G401 (cell line): ENCODE data around the gene FBXW2. TPM values are rescaled to one million over a fixed set of nuclear protein-coding genes. Genes with fewer than 3 reads are reported as not detected.

Experiments used
- DNase-seq: peaks from one replicate; pipeline ENCODE4 v3.0.0-alpha.2; 2015; ENCODE audit warnings: low spot score
- in situ Hi-C: cut with HindIII; loops from 2 replicates; pipeline ENCODE4 v1.10.0; 2016; ENCODE audit warnings: low sequenced_read_pairs, mixed read lengths
- total RNA-seq: library from RNA; depleted of rRNA; stranded (reverse); fragments of >200 nt; shearing (Covaris generic); gene quantifications from 2 replicates; pipeline ENCODE4 v1.2.3, GENCODE V29; 2014

The FBXW2 gene
- total RNA-seq, 1 experiment from 2014 or later: 19.1 TPM

DNA sequence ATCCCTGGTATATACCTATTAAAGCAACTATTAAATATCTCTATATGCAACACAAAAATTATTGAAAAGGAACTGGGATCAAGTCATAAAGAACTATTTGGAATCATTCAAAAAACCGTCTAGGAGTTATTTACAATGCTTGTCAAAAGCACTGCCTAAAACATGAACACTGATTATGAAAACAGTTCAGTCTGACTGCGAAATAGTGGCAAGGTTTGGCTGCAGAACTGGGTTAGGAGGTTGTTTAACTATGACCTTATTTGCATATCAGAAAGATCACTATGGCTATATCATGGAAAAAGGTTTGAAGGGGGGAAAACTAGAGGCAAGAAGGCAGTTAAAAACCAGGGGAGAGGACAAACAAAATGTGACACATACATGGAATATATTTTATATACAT, 12.0 kb downstream of the FBXW2 start:
- in situ Hi-C loops: no loop called here
- no peak for DNase-seq

DNA sequence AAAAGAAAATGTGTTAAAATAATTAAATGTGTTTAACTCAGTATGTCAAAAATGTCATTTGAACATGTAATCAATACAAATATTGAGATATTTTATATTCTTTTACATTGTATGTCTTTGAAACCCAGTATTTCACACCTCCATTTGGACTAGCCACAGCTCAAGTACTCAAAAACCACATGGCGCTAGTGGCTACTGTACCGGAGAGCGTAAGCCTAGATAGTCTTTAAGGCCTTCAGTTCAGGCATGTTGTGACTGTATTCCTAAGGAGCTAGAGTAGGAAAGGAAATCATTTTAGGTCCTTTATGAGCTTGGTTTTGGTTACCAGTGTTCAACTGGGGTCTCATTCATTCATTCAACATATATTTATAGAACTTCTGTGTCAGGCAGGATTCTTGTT, 12.8 kb downstream of the FBXW2 start:
- in situ Hi-C loops: no loop called here
- no peak for DNase-seq

DNA sequence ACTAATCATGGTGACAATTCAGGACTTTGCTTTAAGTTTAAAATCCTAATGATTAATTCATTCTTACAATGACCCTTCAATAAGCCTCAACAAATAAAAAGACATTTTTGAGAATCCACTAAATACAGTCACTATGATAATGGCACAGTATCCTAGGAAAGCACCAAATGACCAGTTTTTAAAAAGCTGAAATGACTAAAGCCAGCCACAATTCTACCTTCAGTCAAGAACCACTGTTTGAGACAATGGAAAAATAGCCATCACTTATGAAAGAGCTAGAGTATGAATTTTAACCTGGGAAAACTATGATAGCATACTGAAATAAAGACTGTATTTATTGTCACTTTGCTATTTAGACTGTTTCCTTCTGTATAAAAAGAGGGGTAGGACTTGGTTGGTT, 14.0 kb downstream of the FBXW2 start:
- in situ Hi-C loops: no loop called here

DNA sequence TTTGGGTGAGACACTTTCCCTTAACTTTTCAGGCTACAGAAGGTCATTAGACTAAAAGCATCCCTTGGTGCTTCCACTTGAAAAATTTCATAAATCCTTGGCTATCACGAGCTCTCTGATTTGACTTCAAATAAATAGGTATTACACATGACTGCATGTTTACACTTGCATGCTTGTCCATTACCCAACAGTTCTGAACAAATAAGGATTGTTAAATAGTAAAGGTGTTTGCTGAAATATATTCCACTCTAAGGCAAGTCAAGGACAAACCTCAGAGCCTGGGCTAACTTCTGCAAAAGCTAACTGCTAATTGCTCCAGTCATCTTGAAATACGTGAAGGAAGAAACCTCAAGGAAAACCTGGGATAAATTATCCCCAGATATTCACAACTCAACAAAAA, 14.5 kb downstream of the FBXW2 start:
- in situ Hi-C loops: no loop called here
- DNase-seq: no peak

More for the DNA sequence above, 14.0 kb downstream of the FBXW2 start:
- DNase-seq: no peak

DNA sequence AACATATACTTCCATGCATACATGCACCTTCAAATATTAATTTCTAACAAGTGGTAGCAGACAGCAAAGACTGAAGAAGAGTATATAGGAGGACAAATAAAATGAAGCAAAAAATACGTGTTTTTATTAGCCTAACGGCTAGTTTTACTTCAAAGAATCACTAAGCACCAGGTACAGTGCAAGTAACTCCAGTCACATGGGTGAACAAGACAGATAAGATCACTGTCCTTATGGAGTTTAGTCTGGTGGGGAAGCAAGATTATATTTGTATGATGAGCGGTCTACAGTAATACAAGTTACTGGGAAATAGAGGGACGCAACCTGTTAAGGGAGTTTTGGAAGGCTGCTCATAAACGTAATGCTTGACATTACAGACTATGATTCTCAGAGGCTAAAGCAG, 16.0 kb downstream of the FBXW2 start:
- in situ Hi-C loops: no loop called here
- no peak for DNase-seq

DNA sequence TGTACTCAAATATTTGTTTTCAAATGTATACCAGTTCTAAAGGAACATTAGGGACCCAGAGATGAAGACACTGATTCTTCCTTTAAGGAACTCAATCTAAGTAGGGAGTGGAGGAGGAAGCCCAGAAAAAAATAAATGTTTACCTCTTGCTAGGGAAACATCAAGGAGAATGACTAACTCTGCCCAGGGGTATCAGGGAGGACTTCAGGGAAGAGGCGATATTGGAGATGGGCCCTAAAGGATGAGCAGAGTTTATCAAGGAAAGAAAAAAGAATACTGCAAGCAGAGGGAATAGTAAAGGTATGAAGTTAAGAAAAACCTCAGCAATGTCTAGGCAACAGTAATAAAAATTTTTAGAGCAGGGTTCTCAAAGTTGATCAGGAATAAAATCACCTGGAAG, 16.4 kb downstream of the FBXW2 start:
- DNase-seq: no peak
- in situ Hi-C loops: no loop called here

DNA sequence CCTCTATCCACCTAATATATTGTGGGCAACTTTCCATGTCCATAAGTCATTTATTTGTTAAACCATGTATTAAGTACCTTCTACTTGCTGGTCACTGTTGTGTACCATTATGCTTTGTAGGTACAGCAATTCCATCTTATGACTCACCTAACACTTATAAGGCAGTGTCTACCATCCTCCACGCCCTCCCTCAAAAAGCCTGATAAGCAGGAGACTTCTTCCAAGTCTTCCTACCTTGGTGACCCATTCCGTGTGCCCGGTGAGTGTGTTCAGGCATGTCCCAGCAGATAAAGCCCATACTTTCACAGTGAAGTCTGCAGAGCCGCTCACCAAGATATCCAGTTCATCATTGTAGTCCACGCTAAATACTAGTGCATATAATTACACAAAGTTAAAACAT, 17.4 kb downstream of the FBXW2 start:
- in situ Hi-C loops: no loop called here

DNA sequence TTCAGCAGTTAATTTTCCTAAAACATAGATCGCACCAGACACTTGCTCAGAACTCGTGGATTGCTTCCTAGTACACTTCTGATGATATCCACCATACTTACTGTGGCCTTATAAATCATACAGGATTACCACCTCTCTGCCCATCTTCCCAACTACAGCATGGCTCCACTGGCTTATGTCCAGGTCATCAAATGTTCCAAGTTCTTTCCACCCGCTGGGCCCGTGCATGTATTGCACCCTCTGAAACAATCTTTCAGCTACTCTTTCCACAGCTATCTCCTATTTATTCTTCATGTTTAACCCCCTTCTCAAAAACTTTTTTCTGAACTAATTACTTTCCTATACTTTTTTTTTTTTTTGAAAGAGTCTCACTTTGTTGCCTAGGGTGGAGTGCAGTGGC, 18.5 kb downstream of the FBXW2 start:
- no peak for DNase-seq
- in situ Hi-C loops: no loop called here

More for the DNA sequence above, 17.4 kb downstream of the FBXW2 start:
- no peak for DNase-seq

DNA sequence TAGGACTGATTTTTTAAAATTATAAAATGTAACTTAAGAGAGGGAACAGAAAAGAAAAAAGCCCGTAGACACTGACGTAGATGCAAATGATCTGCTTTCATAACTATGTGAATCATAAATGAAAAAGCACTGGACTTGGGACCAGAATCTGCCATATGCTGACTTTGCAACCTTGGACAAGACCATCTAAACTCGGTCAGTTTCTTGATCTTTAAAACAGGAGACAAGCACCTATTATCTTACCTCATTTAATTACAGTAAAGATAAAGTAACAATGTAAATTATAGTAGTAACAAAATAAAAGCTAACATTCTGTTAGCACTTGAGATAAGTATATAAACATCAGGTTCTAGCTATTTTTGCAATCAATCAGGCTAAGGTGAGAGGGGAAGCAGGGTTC, 20.0 kb downstream of the FBXW2 start:
- in situ Hi-C loops: no loop called here

DNA sequence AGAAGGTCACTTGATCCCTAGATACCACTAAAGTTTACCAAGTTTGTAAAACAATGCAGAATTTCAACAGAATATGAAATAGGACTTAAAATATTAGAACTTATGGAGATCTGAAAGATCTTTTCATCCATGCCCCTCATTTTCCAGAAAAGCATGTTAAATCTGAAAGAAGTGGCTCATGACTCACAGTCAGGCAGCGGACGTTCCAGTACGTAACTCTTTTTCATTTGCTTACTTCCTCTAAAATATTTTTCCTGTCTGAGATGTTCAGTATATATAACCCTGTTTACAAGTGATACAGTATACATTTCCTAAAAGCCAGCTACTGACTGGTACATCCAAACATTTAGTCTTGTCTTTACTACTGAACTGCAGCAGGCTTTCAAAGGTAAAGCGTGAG, 22.3 kb downstream of the FBXW2 start:
- in situ Hi-C loops: no loop called here

More for the DNA sequence above, 20.0 kb downstream of the FBXW2 start:
- no peak for DNase-seq

DNA sequence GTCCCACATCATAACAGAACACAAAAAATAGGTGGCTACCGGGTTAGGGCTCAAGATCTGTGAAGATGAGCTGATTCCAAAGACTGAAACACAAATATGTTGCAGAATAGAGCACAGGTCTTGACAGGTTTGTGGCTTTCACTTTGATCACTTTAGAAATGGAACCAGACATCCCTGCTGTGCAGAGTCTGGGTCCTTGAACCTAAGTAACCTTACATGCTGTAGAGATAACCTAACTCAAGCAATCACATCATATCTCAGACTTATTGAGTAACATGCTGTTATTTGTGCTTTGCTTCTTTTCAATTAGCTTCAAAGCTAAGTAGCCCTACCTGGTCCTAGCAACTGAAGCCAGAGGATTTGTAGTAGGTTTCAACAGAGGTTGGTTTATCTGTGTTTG, 24.3 kb downstream of the FBXW2 start:
- in situ Hi-C loops: no loop called here
- DNase-seq: no peak

More for the DNA sequence above, 22.3 kb downstream of the FBXW2 start:
- no peak for DNase-seq

DNA sequence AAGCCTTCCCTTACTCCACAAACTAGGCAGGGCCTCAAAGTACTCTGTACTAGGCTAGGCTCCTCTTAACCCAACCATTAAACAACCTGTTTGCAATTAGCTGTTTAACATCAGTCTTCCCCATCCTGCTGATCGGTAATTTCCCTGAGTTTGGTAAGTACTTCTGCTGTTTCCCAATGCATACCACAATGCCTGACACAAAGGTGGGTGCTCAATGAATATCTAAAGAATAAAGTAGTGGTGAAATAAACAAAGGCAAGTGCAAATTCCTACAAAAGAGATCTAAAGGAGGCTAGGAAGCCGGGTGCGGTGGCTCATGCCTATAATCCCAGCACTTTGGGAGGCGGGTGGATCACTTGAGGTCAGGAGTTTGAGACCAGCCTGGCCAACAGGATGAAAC, 25.0 kb downstream of the FBXW2 start:
- in situ Hi-C loops: no loop called here

DNA sequence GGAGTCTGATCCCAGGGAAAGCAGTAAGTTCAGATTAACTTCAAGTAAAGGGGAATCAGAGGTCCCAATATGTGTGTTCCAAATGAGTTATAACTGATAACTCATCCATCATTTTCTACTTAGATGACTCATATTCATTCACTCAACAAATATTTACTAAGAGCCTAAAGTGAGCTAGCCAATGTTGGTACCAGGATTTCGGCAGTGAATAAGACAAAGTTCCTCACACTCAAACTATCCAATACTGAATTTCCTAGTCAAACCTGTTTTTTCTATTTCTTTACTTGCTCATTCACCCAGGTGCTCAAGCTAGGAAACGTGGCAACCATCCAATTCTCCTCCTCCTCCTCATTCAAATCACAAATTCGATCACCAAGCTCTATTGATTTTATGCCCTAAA, 25.8 kb downstream of the FBXW2 start:
- no peak for DNase-seq
- in situ Hi-C loops: no loop called here

More for the DNA sequence above, 25.0 kb downstream of the FBXW2 start:
- DNase-seq: no peak

DNA sequence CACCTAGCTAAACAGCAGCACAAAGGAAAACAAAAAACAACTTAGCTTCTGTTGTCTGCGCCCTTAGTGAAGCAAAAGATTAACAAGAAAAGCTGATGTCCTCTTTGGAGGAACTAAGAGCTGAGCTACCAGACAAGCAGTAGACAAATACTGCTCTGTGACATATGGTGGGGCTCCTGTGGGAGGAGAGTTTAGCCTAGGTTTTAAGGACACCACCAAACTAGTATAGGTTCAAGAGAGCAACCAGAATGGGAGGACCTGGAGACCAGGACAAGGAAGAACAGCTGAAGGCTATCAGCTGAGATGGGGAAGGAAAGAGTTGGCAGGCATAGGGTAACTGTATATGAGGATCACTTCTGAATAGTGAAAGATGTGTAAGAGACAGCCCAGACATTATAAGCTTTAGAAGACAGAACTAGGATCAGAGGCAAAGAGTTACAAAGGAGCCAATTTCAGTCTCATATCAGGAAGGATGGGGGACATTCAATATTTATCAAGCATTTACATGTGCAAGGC, 27.2 kb downstream of the FBXW2 start:
- DNase-seq: no peak
- in situ Hi-C loops: no loop called here

DNA sequence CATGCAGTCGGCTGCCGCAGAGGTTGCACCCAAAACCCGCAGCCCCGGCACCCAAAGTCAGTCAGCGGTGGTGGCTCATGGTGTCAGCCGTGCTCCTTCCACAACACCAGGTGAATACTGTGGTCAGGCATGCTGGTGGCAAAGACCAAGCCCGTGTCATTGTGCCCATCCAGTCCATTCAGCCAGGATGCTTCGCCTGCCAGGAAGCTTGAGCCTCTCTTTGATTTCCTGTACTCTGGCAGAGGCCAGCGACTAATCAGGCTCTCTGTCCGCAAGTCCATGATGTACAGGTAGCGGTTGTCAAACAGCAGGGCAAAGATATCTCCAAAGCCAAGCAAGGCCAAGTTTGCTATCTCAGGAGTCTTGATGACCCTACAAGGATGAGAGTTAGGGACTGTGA, 28.7 kb downstream of the FBXW2 start:
- in situ Hi-C loops: no loop called here
- no peak for DNase-seq

DNA sequence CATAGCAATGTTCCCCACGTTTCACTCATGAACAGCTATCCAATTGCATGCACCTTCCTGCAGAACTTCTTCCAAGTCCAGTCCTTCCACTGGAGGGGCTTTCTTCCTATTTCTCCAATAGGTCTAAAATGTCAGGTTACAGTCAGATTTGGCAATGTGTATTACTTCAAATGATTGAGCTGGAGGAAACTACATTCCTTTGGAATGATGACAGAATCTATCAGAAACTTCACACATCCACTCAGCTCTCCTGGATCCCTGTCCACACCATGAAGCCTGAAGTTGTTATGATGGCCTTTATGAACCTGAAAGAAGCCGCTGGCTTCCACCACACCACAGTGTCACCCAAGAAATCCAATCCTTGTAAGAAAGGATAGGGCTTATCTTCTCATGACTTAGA, 32.2 kb downstream of the FBXW2 start:
- no peak for DNase-seq
- in situ Hi-C loops: no loop called here

DNA sequence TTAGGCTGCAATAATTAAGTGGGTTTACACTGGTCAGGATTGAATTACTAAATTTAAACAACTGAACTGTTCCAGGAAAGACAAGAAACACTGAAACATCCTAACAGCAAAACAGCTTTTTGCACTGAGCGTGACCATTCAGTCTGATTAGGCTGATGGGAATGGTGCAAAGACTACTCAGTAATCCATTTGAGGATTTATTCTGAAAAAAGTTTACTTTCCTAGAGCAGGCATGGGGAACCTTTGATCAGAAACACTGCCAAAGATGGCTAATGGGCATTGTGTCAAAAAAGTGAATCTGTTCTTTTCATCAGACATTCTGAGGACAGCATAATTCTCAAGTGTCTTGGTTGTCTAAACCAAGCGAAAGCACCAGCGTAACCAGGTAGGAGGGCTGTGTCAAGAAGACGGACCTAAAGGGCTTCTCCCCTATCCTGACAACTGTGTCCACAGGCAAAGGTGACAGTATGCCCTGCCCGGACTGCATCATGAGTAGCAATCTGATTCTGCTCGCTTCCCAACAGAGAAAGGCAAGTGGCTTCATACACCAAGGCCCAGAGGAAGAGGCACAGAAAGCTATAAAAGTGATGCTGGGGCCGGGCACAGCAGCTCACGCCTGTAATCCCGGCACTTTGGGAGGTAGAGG, 33.3 kb downstream of the FBXW2 start:
- DNase-seq: no peak
- in situ Hi-C loops: no loop called here

DNA sequence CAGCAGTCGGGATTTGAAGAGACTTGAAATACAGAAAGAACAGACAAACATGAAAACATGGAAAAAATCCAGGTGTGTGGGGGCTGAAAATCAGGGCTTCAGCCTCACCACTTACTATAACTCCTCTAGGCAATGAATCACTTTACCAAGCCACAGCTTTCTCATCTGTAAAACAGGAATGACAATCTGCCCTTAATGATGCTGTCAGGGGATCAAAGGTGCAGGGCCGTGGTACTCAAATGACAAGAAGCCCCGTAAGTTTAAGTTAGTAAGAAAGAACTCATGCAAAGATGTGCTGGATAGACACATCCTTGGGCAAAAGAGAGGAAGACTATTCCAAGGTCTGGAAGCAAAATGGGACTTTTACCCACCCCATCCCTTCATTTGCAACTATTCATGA, 34.7 kb downstream of the FBXW2 start:
- in situ Hi-C loops: no loop called here
- DNase-seq: no peak

DNA sequence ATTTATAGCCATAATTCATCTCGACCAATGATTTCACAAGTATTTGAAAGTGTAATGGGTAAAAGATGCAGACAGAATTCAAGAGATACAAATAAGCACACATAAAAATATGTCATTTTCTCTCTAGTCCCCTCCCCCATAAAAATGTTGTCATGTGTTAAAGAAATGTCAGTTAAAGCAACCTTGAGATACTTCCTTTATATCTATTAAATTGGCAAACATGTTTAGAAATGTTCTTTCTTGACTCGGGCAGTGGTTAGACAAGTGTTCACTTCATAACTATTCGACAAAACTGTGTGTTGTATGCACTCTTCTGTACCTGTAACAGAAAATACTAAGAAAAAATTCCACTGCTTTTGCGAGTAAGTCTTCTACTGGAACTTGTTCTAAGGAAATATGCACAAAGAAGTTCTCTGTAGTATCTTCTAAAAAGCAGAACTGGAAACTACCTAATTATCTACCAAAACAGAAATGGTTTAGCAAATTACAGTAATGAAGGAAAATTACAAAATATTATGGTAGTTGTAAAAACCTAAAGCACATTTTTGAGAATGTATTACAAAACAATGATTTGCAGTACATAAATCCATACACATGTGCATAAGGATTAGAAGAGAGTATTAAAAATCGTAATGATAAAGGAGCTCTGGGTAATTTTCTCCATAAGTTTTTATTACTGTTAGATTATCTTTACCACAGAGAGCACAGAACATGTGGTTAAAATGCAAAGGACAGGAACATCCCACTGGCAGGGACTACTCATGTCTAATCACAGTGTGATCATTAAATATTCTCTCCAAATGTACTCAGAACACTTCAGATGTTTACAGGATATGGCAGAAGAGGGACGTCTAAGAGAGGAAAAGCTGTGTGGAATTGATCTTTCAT, 35.9 kb downstream of the FBXW2 start:
- in situ Hi-C loops: no loop called here
- DNase-seq: no peak

DNA sequence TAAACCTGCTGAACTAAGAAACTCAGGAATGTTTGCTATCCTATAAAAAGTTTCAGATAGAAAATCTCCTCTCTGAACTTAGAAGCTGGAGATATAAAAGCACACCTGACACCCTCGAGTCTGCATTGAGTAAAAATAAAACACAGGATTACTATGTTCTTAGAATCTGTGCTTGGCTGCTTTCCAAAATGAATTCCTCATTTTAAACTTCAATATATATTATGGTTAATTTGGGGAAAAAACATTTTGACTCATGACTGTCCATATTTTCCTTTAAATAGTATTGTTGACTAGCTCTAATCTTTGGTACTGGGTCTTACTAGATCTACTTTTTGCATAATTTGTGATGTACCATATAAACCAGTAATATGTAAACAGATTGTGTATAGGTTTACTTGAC, 36.7 kb downstream of the FBXW2 start:
- in situ Hi-C loops: no loop called here
- no peak for DNase-seq
